ENCODE measurements around the gene EFNB3. TPM values are rescaled to one million over a fixed set of nuclear protein-coding genes. Genes with fewer than 3 reads are reported as not detected.

The EFNB3 gene
- polyA plus RNA-seq, 1 donor from 2014 or later = 36.4 TPM

GRCh38 chr17:7754656-7755055 is 49.7 kb downstream of the EFNB3 start:
- Histone ChIP-seq H3K9ac (ENCODE audit: low read length) (no peak overlapping the region), H3K4me3 (ENCODE audit: low read length) (no peak overlapping the region), H4K20me1 (ENCODE audit: insufficient read depth) (no peaks in the 10 kb centered on the region), H3K4me2 (ENCODE audit: low read length) (no peak overlapping the region), H3K9me2 (ENCODE audit: insufficient read depth, low read length) (no peaks in the 10 kb centered on the region), H2AFZ (ENCODE audit: low read depth, low read length) (no peak overlapping the region), H3K79me2 (replicated peaks; ENCODE audit: insufficient read depth, low read length) (no peaks in the 10 kb centered on the region), H3K9me3 (ENCODE audit: low read length) (no peaks in the 10 kb centered on the region), H3F3A (ENCODE audit: insufficient read depth, low read length, poor library complexity, severe bottlenecking) (no peaks in the 10 kb centered on the region), H3K27ac (ENCODE audit: low read length) (no peak overlapping the region), H3K27me3 (ENCODE audit: insufficient read depth, low read depth, low read length) (no peaks in the 10 kb centered on the region), H3K36me3 (ENCODE audit: insufficient read depth, low read length) (no peaks in the 10 kb centered on the region)
- no peak for TF ChIP-seq CTCF (IDR thresholded peaks at IDR 0.05; ENCODE audit: poor library complexity, severe bottlenecking)
- TF ChIP-seq EP300 (conservative IDR thresholded peaks at IDR 0.05; ENCODE audit: poor library complexity, severe bottlenecking) = no peak
- TF ChIP-seq POLR2AphosphoS5 (IDR thresholded peaks at IDR 0.05) = no peak
- no peak for TF ChIP-seq RAD21 (conservative IDR thresholded peaks at IDR 0.05)
- no peak for TF ChIP-seq MXI1 (conservative IDR thresholded peaks at IDR 0.05; ENCODE audit: poor library complexity, severe bottlenecking)
- no peak for TF ChIP-seq TAF1 (IDR thresholded peaks at IDR 0.05; ENCODE audit: low read depth)
- TF ChIP-seq REST (IDR thresholded peaks at IDR 0.05; ENCODE audit: borderline replicate concordance) = no peak

GRCh38 chr17:7755095-7755890 is 50.3 kb downstream of the EFNB3 start:
- no peaks in the 10 kb centered on the region for H3K36me3 ChIP-seq (ENCODE audit: insufficient read depth, low read length)
- no peak overlapping the region for H3K9ac ChIP-seq (ENCODE audit: low read length)
- H3K9me2 ChIP-seq (ENCODE audit: insufficient read depth, low read length) = no peaks in the 10 kb centered on the region
- no peaks in the 10 kb centered on the region for H4K20me1 ChIP-seq (ENCODE audit: insufficient read depth)
- no peak overlapping the region for H2AFZ ChIP-seq (ENCODE audit: low read depth, low read length)
- H3K27me3 ChIP-seq (ENCODE audit: insufficient read depth, low read depth, low read length) = no peaks in the 10 kb centered on the region
- H3K4me2 ChIP-seq (ENCODE audit: low read length) = no peak overlapping the region
- H3K4me3 ChIP-seq (ENCODE audit: low read length) = no peak overlapping the region
- no peaks in the 10 kb centered on the region for H3F3A ChIP-seq (ENCODE audit: insufficient read depth, low read length, poor library complexity, severe bottlenecking)
- TF ChIP-seq TAF1 (IDR thresholded peaks at IDR 0.05; ENCODE audit: low read depth) (no peak), REST (IDR thresholded peaks at IDR 0.05; ENCODE audit: borderline replicate concordance) (no peak), POLR2AphosphoS5 (IDR thresholded peaks at IDR 0.05) (no peak), MXI1 (conservative IDR thresholded peaks at IDR 0.05; ENCODE audit: poor library complexity, severe bottlenecking) (no peak), RAD21 (conservative IDR thresholded peaks at IDR 0.05) (no peak), EZH2 (IDR thresholded peaks at IDR 0.05; ENCODE audit: borderline replicate concordance, insufficient read depth, low read length, poor library complexity, severe bottlenecking) (no peak), CTCF (IDR thresholded peaks at IDR 0.05; ENCODE audit: poor library complexity, severe bottlenecking) (no peak), SMC3 (conservative IDR thresholded peaks at IDR 0.05; ENCODE audit: poor library complexity) (no peak), EP300 (conservative IDR thresholded peaks at IDR 0.05; ENCODE audit: poor library complexity, severe bottlenecking) (no peak)
- H3K9me3 ChIP-seq (ENCODE audit: low read length) = no peaks in the 10 kb centered on the region
- no peak overlapping the region for H3K27ac ChIP-seq (ENCODE audit: low read length)
- H3K79me2 ChIP-seq (replicated peaks; ENCODE audit: insufficient read depth, low read length) = no peaks in the 10 kb centered on the region
